IPS-20b (cell line): ENCODE data around the gene NDOR1.

ENCODE experiments used
- H3K27ac ChIP-seq: one replicate; pipeline ENCODE4 v1.5.1; 2013; ENCODE audit warnings: low read length
- H3K27me3 ChIP-seq: 2 replicates; pipeline ENCODE4 v1.6.1; 2013; ENCODE audit warnings: mild to moderate bottlenecking, low read length, inconsistent platforms; ENCODE audit not compliant: insufficient read depth
- H3K36me3 ChIP-seq: 2 replicates; pipeline ENCODE4 v1.6.1; 2013; ENCODE audit warnings: low read depth, mild to moderate bottlenecking, inconsistent platforms, low read length, moderate library complexity; ENCODE audit not compliant: insufficient read depth
- H3K4me1 ChIP-seq: 2 replicates; pipeline ENCODE4 v1.6.1; 2013; ENCODE audit warnings: mild to moderate bottlenecking, control low read depth, inconsistent platforms, low read length, moderate library complexity; ENCODE audit not compliant: insufficient read depth
- H3K4me3 ChIP-seq: 2 replicates; pipeline ENCODE4 v1.5.1; 2013; ENCODE audit warnings: mild to moderate bottlenecking, low read length, inconsistent platforms
- H3K9ac ChIP-seq: 2 replicates; pipeline ENCODE4 v1.6.1; 2013; ENCODE audit warnings: low read depth, mild to moderate bottlenecking, inconsistent platforms, low read length, moderate library complexity
- H3K9me3 ChIP-seq: 2 replicates; pipeline ENCODE4 v1.6.1; 2013; ENCODE audit warnings: mild to moderate bottlenecking, low read depth, low read length, inconsistent platforms; ENCODE audit not compliant: insufficient read depth

Gene NDOR1

DNA sequence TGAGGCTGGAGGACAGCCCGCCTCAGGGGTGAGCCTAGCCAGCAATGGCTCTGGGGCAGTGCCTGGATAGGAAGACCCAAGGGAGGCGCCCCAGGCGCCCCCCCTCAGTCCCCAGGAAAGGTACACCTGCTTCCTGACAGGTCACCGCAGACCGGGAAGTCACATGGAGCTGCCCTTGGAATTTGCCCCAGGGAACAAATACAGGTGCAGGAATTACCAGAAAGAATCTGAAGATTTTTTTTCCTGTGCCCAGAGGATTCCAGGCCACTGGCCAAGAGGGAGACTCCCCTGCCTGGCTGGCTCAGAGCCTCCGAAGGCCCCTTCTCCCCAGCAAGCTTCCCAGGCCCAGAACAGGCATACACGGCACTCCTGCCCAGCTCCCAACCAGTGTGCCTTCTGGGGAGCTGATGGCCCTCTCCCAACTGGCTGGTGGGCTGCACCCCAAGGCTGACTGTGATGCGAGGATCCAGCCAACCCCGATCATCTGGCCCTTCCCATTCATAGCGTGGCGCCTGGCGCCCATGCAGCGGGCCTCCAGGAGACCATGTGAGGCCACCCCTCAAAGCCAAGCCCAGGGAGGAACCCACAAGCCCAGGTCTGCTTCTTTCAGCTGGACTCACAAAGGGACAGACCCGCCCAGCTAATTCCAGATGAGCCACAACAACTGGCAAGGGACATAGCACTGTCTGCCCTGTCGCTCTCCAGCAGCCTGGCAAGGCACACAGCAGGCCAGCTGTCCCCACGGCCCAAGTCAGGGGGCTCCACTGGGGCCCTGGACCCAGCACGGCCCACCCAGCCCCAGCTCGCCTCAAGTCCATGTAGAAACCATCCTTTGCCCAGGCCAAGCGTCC lies 7.2 kb upstream of the NDOR1 start:
- no peak overlapping the region for H3K27ac ChIP-seq
- no peak overlapping the region for H3K4me3 ChIP-seq
- H3K9me3 ChIP-seq = no peaks in the 10 kb centered on the region
- H3K36me3 ChIP-seq = no peaks in the 10 kb centered on the region
- 0 out of 2 replicates have a peak, but pooled peaks cover 2% of the 10 kb centered on the region for H3K4me1 ChIP-seq
- H3K9ac ChIP-seq = no peak overlapping the region
- no peaks in the 10 kb centered on the region for H3K27me3 ChIP-seq

DNA sequence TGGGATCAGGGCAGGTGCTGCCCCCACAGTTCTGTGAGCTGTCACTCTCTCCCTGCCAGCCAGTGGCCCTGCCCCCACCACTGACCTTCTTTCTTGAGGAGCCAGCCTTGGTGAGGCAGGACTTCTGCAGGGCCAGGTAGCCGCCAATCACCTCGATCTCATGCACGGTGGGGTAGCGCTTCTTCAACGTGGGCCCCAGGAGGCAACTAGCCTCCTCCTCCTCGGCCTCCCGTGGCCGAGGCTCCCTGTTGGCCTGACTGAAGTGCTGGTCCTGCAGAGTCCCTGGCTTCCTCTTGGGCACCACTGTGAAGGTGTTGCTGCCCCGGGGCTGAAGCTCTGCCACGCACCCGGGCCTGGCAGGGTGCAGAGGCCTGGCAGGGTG lies 6.6 kb upstream of the NDOR1 start:
- no peaks in the 10 kb centered on the region for H3K36me3 ChIP-seq
- H3K4me3 ChIP-seq = no peak overlapping the region; the same call in 1 of the 2 replicates
- 0 out of 2 replicates have a peak, but pooled peaks cover 2% of the 10 kb centered on the region for H3K4me1 ChIP-seq
- no peak overlapping the region for H3K9ac ChIP-seq
- no peaks in the 10 kb centered on the region for H3K27me3 ChIP-seq
- H3K9me3 ChIP-seq = no peaks in the 10 kb centered on the region
- H3K27ac ChIP-seq = no peak overlapping the region

DNA sequence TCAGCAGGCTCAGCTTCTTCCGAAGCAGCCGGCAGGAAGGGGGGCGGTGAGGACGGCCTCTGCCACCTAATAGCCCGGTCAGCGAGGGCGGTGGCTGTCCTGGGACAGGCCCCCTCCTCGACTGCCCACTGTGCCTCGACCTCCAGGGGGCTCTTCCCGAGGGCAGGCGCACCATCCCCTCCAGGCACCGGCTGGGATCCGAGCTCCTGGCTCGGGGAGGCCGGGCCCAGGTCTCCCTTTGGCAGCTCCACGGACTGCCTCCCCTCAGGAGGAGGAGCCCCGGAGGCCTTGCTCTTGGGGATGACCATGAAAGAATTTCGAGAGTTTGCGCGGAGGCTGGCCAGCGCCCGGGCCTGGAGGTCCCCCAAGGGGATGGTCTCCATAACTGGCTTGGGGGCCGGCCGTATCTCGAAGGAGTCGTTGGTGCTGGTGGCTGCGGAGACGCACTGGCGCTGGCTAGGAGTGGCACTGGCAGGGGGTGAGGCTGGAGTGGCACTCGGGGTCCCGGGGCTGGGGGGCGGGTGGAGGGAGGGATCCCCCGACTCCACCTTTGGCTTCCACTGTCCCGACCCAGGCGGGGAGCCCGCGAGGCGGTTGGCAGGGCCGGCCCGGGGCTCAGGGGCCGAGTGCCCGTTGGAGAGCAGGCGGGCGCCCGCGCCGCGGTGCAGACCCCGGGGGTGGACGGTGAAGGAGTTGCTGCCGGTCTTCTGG lies 5.9 kb upstream of the NDOR1 start:
- peak overlapping the region; percentile 49; the same call in 1 of the 2 replicates for H3K4me3 ChIP-seq
- H3K27ac ChIP-seq = no peak overlapping the region
- H3K9ac ChIP-seq = no peak overlapping the region
- H3K4me1 ChIP-seq = peaks cover 2% of the 10 kb centered on the region; the same call in 1 of the 2 replicates
- no peaks in the 10 kb centered on the region for H3K27me3 ChIP-seq
- H3K9me3 ChIP-seq = no peaks in the 10 kb centered on the region
- no peaks in the 10 kb centered on the region for H3K36me3 ChIP-seq

- peak within 1 kb of the TSS; percentile 87 for H3K4me3 ChIP-seq
- H3K9me3 ChIP-seq = no peaks in the 10 kb centered on the region
- peaks cover 2% of the 10 kb centered on the region; the same call in 1 of the 2 replicates for H3K4me1 ChIP-seq
- H3K27me3 ChIP-seq = no peaks in the 10 kb centered on the region
- H3K27ac ChIP-seq = peak within 1 kb of the TSS; percentile 55
- no peaks in the 10 kb centered on the region for H3K36me3 ChIP-seq
- H3K9ac ChIP-seq = peak within 1 kb of the TSS; percentile 88
These were observed 4.9 kb upstream of the NDOR1 start, which contains the start of gene TPRN for GRCh38 chr9:137200311-137201204. TPRN (minus strand) TSS chr9:137200741; CDS start chr9:137200711, 30 bp downstream.

DNA sequence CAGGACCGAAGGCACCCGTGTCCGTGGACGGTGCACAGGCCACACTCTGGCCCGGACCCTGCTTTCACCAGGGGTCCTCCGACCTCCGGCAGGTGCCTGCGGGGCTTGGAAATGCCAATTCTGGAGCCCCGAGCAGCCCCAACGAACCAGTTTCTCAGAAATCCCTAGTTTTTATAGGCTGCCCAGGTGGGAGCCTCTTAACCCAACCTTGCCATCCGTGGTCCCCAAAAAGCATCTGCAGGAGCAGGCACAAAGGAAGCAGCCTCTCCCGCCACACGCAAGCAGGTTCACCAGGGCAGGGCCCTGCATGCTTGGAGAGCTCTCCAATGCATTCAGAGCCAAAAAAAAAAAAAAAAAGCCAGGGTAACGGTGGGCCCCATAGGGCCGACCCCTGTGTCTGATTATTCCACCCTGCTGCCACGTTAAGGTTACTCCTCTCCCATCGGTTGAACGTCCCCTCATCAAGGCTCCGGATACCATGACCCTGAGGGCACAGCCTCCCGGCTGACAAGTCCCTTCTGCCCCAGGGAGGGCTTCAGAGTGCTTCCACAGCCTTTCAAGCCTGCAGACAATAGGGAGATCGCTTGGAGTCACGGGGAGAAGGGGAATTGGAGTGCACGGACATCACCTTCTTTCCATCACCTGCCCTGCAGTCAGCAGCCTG lies 4.2 kb upstream of the NDOR1 start:
- Histone ChIP-seq H3K27ac (peak overlapping the region; percentile 55), H3K9me3 (no peaks in the 10 kb centered on the region), H3K9ac (peak overlapping the region; percentile 88), H3K4me3 (peak overlapping the region; percentile 87), H3K36me3 (no peaks in the 10 kb centered on the region), H3K4me1 (peaks cover 5% of the 10 kb centered on the region), H3K27me3 (no peaks in the 10 kb centered on the region)

DNA sequence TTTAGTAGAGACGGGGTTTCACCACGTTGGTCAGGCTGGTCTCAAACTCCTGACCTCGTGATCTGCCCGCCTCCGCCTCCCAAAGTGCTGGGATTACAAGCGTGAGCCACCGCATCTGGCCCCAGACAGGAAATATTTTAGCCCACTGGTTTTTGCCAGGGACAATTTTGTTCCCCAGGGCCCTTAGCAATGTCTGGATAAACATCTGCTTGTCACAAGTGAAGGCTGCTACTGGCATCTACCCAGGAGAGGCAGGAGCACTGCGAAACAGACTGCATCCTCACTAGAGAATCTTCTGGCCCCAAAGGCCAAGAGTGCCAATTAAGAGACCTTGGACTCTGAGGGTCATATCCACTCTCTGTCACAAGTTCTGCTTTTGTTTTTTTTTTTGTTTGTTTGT lies 2.5 kb upstream of the NDOR1 start:
- Histone ChIP-seq H3K9ac (no peak overlapping the region), H3K27ac (no peak overlapping the region), H3K9me3 (no peaks in the 10 kb centered on the region), H3K4me3 (no peak overlapping the region), H3K4me1 (peaks cover 9% of the 10 kb centered on the region), H3K36me3 (peaks cover 10% of the 10 kb centered on the region; the same call in 1 of the 2 replicates), H3K27me3 (no peaks in the 10 kb centered on the region)

DNA sequence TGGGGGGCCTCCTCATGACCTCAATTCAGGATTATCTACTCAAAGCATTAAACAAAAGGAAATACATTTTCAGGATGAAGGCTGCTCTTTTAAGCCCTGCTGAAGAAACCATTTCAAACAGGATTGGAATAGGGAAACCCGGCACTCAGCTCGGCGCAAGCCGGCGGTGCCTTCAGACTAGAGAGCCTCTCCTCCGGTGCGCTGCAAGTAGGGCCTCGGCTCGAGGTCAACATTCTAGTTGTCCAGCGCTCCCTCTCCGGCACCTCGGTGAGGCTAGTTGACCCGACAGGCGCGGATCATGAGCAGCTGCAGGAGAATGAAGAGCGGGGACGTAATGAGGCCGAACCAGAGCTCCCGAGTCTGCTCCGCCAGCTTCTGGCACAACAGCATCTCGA lies 772 bp upstream of the NDOR1 start:
- Histone ChIP-seq H3K9ac (peak overlapping the region; percentile 98; the same call in 1 of the 2 replicates), H3K4me1 (peaks cover 9% of the 10 kb centered on the region), H3K27ac (no peak overlapping the region), H3K9me3 (no peaks in the 10 kb centered on the region), H3K36me3 (peaks cover 20% of the 10 kb centered on the region; the same call in 1 of the 2 replicates), H3K4me3 (peak overlapping the region; percentile 99), H3K27me3 (no peaks in the 10 kb centered on the region)

GRCh38 chr9:137206602-137207001 lies 1.1 kb downstream of the NDOR1 start:
- peak overlapping the region; percentile 98; the same call in 1 of the 2 replicates for H3K9ac ChIP-seq

DNA sequence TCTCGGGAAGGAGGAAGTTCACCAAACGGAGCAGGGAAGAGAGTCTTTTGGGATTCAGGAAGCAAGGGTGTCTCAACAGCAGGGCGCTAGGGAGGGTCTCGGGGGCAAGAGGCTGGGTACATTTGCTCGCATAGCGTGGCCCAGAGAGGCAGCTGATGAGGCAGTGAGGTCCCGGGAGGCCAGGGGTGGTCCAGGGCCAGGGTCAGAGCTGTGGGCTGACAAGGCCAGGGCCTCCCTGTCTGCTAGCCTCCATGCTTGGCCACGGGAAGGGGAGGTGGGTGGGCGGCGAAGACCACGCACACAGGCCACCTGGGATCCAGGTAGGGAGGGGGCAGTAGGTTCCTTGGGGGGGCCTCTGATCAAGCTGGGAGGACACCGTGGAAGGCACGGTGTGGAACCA lies 6.0 kb downstream of the NDOR1 start:
- no peak overlapping the region for H3K27ac ChIP-seq

More at GRCh38 chr9:137206602-137207001, 1.1 kb downstream of the NDOR1 start:
- H3K4me1 ChIP-seq = peaks cover 9% of the 10 kb centered on the region
- peaks cover 20% of the 10 kb centered on the region; the same call in 1 of the 2 replicates for H3K36me3 ChIP-seq
- H3K27ac ChIP-seq = no peak overlapping the region
- peak overlapping the region; percentile 99 for H3K4me3 ChIP-seq
- H3K27me3 ChIP-seq = no peaks in the 10 kb centered on the region
- no peaks in the 10 kb centered on the region for H3K9me3 ChIP-seq

DNA sequence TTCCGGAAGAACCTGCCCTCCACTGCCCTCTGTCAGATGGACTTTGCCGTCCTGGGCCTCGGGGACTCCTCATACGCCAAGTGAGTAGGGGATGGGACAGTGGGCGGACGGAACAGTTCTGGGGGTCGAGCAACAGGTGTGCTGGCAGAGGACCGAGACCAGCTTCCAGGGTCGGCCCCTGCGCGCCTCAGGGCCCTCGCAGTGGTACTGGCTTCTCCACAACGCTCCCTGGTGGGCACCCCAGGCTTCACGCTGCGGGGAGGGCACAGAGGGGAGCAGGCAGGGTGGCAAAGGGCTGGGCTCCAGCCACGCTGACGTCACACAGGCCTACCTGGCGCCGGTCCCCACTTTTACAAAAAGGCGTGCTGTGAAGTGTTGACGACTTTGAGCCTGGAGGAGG lies 7.0 kb downstream of the NDOR1 start:
- Histone ChIP-seq H3K9me3 (no peaks in the 10 kb centered on the region), H3K9ac (no peak overlapping the region), H3K27ac (no peak overlapping the region), H3K36me3 (peaks cover 32% of the 10 kb centered on the region), H3K4me1 (no peaks in the 10 kb centered on the region), H3K27me3 (no peaks in the 10 kb centered on the region), H3K4me3 (no peak overlapping the region)

More for the DNA sequence above, 6.0 kb downstream of the NDOR1 start:
- Histone ChIP-seq H3K9ac (no peak overlapping the region), H3K4me1 (peaks cover 2% of the 10 kb centered on the region), H3K27me3 (no peaks in the 10 kb centered on the region), H3K9me3 (no peaks in the 10 kb centered on the region), H3K36me3 (peaks cover 37% of the 10 kb centered on the region), H3K4me3 (no peak overlapping the region)
